Measurements from ENCODE around the gene CD70. TPM values are rescaled to one million over a fixed set of nuclear protein-coding genes. Genes with fewer than 3 reads are reported as not detected.

The CD70 gene
- total RNA-seq, 6 experiments from 2014 or later: not detected

Small RNA genes lying within 50 kb of the gene (small RNA-seq; reads per million reads assigned to genes)
- gene RF00019: 0 reads per million in 2 experiments

Other genes with a start within 250 kb of the CD70 start
- gene CLPP, start 229.6 kb downstream of the CD70 start, total RNA-seq: 100 to 1,000 TPM in 2 of 6 experiments, 10 to 100 TPM in 4; 38.0 to 112 (median 53.8) TPM
- gene ALKBH7, start 218.4 kb downstream of the CD70 start, total RNA-seq: 10 to 100 TPM; 60.7 to 78.4 (median 72.2) TPM
- 1 to 10 TPM in 3 of 6 experiments, under 1 TPM in 3; 0.55 to 1.9 (median 1.0) TPM for gene PSPN, start 215.2 kb downstream of the CD70 start, total RNA-seq
- gene GTF2F1, start 198.0 kb downstream of the CD70 start, total RNA-seq: 10 to 100 TPM; 12.8 to 22.7 (median 19.8) TPM
- 10 to 100 TPM; 68.1 to 89.5 (median 76.1) TPM for gene KHSRP, start 166.3 kb downstream of the CD70 start, total RNA-seq
- gene SLC25A41, start 157.4 kb downstream of the CD70 start, total RNA-seq: under 1 TPM in 3 of 6 experiments, not detected in 3; 0.18 to 0.60 (median 0.56) TPM
- 10 to 100 TPM; 23.3 to 50.0 (median 30.0) TPM for gene SLC25A23, start 131.4 kb downstream of the CD70 start, total RNA-seq
- 10 to 100 TPM; 20.6 to 56.1 (median 23.0) TPM for gene CRB3, start 126.9 kb downstream of the CD70 start, total RNA-seq
- 1 to 10 TPM in 5 of 6 experiments, under 1 TPM in 1; 0.90 to 2.7 (median 1.8) TPM for gene DENND1C, start 109.4 kb downstream of the CD70 start, total RNA-seq
- 10 to 100 TPM in 2 of 6 experiments, 1 to 10 TPM in 1, under 1 TPM in 3; 0.24 to 19.2 (median 1.4) TPM for gene TUBB4A, start 88.8 kb downstream of the CD70 start, total RNA-seq
- gene TNFSF9, start 60.1 kb downstream of the CD70 start, total RNA-seq: 1 to 10 TPM in 1 of 6 experiments, under 1 TPM in 2, not detected in 3; 0.27 to 1.6 (median 0.55) TPM
- gene TNFSF14, start 79.0 kb upstream of the CD70 start, total RNA-seq: 10 to 100 TPM in 3 of 6 experiments, 1 to 10 TPM in 3; 6.4 to 71.1 (median 14.6) TPM
- gene C3, start 129.5 kb upstream of the CD70 start, total RNA-seq: over 10,000 TPM; 10,569 to 17,502 (median 15,749) TPM
- 10 to 100 TPM; 22.3 to 53.0 (median 41.3) TPM for gene GPR108, start 146.4 kb upstream of the CD70 start, total RNA-seq
- gene TRIP10, start 148.5 kb upstream of the CD70 start, total RNA-seq: 10 to 100 TPM in 2 of 6 experiments, 1 to 10 TPM in 4; 7.5 to 14.9 (median 9.3) TPM
- gene SH2D3A, start 176.3 kb upstream of the CD70 start, total RNA-seq: 1 to 10 TPM in 4 of 6 experiments, under 1 TPM in 2; 0.72 to 2.3 (median 1.3) TPM
- 1 to 10 TPM; 1.1 to 7.9 (median 3.1) TPM for gene VAV1, start 181.6 kb upstream of the CD70 start, total RNA-seq